ENCODE results near the gene ZSCAN1.
"Not testable (repeated sequence)": the region's sequence is repeated elsewhere in the genome, so short reads cannot be mapped to it uniquely, and the experiment has no call there.

Gene ZSCAN1, protein sequence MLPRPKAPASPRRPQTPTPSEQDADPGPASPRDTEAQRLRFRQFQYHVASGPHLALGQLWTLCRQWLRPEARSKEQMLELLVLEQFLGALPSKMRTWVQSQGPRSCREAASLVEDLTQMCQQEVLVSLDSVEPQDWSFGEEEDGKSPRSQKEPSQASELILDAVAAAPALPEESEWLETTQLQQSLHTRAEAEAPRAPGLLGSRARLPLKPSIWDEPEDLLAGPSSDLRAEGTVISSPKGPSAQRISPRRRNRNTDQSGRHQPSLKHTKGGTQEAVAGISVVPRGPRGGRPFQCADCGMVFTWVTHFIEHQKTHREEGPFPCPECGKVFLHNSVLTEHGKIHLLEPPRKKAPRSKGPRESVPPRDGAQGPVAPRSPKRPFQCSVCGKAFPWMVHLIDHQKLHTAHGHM

DNA sequence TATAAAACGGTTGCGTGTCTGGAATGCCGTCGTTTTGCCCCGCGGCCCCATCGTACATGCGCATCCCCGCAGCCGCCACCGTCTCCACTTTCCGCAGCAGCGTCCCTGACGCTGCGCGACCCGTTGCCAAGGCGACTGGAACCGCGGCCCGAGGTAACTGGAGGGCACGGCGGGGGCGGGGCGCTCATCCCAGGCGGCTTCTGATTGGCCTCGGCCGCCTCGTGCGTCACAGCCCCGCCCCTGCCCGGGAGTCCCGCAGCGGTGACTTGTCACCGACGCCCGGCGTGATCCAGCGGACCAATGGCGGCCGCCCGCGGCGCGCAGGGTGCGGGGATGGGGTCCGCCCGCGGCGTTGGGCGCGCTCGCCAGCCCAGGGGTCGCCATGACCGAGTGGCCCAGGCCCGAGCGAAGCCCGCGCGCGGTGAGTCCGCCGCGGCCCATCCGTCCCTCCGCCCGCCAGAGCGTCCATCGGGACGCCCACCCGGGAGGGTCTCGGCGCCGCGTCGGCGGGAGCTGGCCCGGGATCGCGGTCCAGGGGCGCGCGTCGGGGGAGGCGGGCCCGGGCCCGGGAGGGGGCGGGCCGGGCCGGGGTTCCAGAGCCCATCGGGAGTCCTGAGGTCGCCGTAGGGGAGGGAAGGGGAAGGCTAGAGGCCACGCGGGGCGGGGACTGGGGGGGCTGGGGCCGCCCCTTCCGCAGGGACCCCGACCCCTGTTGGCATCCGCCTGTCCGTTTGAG is at the start of gene ZSCAN1:
ZSCAN1 (plus strand) TSS at position 285 of the 736 bp plus-strand sequence. CDS start 3,812 bp downstream, outside the sequence.
- peak; percentile 94 for DNase-seq

- DNase-seq, result no peak
Observed at GRCh38 chr19:57992841-57993240, 41.0 kb upstream of the ZSCAN1 start.

DNA sequence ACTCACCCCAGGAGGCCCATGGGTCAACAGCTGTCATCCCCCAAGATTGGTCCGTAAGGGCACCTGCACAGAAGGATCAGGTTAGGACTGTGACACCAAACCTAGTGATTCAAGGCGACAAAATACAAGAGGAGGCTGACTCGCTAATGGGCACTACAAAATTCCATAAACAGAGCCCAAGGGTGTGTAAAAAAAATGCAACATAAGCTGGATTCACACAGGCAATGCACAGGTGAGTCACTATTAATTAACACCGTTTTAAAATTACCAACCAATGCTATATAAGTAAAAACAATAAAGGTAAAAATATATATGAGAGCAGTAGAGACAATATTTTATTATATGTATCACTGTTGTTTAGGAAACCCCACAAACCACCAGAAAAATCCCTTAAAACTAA is 33.1 kb upstream of the ZSCAN1 start:
- DNase-seq, result no peak

DNA sequence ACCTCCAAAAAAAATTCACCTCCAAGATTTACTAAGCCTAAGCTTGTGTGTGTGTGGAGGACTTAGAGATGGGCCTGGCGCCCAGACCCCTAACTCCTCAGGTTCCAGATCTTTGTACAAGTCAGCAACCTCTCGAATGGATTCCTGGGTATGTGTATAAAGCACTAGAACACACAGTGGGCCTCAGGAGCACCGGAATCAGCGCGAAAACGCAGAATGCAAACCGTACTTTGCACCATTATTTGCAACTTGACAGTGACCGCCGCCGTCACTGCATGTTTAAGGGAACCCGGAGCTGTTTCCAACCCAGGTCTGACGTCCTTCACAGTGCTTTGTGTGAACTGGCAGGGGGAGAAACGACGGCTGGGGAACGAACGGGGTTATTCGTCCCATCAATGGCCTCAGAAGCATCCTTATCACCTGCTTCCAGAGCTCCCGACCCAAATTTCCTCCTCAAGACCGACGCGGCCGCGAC is 31.9 kb upstream of the ZSCAN1 start:
- no peak for DNase-seq

- DNase-seq, result peak; percentile 88
Observed at GRCh38 chr19:58002384-58003173, 31.2 kb upstream of the ZSCAN1 start, which contains the start of gene ZNF606. Gene ZNF606 (minus strand): TSS chr19:58002820. CDS start chr19:58001319, 1,501 bp downstream.

GRCh38 chr19:58003174-58003828 is 30.5 kb upstream of the ZSCAN1 start:
- no peak for DNase-seq

GRCh38 chr19:58007285-58007684 is 26.5 kb upstream of the ZSCAN1 start:
- DNase-seq, result no peak

- not testable (repeated sequence) for DNase-seq
Observed at GRCh38 chr19:58008877-58009276, 24.9 kb upstream of the ZSCAN1 start.

- DNase-seq, result no peak
Observed at GRCh38 chr19:58009301-58009665, 24.5 kb upstream of the ZSCAN1 start.

DNA sequence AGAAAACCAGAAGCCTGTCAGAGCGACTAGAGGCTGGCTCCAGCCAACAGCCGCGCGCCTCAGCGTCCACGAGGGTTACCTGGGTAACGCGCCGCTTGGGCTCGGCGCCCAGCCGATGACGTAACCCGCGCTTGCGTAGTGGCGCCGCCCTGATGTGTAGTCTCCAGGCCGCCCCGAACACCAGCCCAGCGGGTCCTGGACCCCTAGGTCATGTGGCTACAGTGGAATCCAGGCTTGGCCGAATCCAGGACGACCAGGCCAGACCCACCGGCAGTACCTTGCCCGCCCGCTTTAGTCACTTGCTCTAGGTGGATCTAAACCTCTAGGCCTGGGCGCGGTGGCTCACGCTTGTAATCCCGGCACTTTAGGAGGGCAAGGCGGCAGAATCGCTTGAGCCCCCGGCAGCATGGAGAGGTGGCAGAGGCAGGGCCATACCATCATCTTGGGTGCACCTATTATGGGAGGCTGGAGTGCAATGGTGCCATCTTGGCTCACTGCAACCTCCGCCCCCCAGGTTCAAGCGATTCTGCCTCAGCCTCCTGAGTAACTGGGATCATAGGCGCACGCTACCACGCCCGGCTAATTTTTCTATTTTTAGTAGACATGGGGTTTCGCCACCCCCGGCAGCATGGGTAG is 24.0 kb upstream of the ZSCAN1 start:
- peak; percentile 82 for DNase-seq

DNA sequence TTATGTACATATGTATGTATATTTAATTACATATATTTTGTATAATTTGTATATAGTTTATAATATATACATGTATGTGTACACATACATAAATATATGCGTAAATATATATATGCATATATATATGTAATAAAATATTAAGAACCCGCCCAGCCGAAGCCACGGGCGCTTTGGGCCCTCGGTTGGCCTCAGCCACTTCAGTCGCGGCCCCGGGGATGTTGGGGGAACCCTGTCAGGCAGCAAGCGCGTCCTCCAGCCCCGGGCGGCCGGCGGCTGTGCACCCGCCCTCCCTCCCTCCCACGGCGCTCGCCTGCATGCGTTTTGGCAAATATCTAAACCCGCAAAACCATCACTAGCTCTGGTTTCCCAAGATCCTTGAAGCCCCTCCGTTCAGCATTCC is 23.3 kb upstream of the ZSCAN1 start:
- DNase-seq, result no peak

DNA sequence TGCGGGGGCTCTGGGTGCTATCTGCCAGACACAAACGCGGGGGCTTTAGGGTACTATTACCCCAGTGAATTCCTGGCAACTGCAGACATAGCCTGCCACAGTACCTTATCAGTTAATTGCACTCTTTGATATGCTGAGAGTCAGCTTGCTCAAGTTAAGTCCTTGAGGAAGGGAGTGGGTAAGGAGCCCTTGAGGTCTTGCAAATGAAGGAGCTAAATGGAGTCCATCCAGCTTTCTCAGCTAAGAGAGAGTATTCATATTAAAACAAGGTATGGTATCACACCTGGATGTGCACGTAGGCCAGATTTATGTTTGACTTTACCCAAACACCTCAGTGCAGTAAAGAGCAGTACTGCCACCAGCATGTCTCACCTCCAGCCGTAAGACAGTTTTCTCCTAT is 19.7 kb upstream of the ZSCAN1 start:
- DNase-seq, result no peak

DNA sequence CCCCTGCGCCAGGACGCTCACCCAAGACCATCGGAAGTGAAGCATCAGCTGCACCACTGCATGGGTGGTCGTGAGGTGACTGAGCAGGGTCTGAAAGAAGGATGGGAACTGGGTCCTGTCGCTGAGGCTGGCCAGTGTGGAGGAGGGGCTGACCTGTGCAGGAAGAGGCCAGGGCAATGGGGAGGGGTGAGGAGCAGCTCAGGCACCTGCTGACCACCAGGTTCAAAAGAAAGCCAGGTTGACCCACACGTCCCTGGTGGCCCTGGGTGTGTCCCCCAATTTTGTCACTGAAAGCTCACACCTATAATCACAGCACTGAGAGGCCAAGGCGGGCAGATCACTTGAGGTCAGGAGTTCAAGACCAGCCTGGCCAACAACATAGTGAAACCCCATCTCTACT is 13.7 kb upstream of the ZSCAN1 start:
- no peak for DNase-seq

DNA sequence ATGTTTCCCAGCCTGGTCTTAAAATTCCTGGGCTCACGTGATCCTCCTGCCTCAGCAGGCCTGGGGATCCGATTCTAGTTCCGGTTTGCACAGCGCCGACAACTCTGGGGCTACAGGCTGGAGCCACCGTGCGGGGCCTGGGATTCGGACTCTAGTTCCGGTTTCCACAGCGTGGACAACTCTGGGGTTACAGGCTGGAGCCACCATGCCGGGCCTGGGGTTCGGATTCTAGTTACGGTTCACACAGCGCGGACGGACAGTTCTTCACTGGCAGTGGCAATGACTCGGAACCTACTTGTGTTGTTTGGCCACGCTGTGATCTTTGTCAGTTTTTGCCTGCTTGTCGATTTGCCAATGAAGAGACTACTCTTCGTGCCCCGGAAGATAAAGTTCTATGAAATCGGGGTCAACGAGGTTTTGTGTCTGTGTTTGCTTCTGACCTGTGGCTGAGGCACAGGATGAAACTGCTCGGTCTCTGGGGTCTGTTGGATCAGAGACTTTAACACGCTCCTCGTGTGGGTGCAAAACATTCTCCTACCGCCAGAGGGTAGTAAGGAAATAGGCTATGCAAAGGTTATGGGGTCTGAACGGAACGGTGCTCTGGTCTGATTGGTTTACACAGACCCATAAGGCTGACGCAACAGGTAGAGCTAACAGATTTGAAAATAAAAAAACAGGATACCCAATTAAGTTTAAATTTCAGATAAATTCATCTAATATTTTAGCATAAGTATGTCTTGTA is 12.1 kb upstream of the ZSCAN1 start:
- no peak for DNase-seq

DNA sequence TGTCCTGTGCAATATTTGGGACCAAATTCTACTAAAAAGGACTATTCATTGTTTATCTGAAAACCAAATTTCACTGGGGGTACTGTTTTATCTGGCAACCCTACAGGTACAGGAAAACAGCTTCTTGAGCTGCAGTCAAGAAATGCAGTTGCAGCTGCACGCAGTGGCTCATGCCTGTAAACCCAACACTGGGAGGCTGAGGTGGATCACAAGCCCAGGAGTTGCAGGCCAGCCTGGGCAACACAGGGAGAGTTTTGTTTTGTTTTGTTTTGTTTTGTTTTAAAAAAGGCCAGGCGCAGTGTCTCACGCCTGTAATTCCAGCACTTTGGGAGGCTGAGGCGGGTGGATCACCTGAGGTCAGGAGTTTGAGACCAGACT is 11.6 kb upstream of the ZSCAN1 start:
- DNase-seq, result no peak

GRCh38 chr19:58024661-58025060 is 9.2 kb upstream of the ZSCAN1 start:
- DNase-seq, result no peak

- no peak for DNase-seq
Observed at GRCh38 chr19:58034477-58034793, 610 bp downstream of the ZSCAN1 start.

- no peak for DNase-seq
Observed at GRCh38 chr19:58035863-58036262, 2.0 kb downstream of the ZSCAN1 start.

GRCh38 chr19:58037927-58038687 is 4.3 kb downstream of the ZSCAN1 start:
- DNase-seq, result no peak

GRCh38 chr19:58038688-58039204 is 4.9 kb downstream of the ZSCAN1 start:
- no peak for DNase-seq
